Stimulated activated CD8-positive, alpha-beta memory T cell treated with anti-CD3 and anti-CD28 coated beads, Interleukin-7, amount 100 ng/mL, for 48 hours (primary cell): Measurements from ENCODE around the gene AK5.
"Not testable (repeated sequence)": the region's sequence is repeated elsewhere in the genome, so short reads cannot be mapped to it uniquely, and the experiment has no call there.

Source experiments
- DNase-seq, 2 donors: peaks; one replicate each; pipeline ENCODE4 v3.0.0-alpha.2; 2020; ENCODE audit warnings: low read depth in 1 of 2; ENCODE audit errors: extremely low read depth in 1 of 2

The AK5 gene

DNA sequence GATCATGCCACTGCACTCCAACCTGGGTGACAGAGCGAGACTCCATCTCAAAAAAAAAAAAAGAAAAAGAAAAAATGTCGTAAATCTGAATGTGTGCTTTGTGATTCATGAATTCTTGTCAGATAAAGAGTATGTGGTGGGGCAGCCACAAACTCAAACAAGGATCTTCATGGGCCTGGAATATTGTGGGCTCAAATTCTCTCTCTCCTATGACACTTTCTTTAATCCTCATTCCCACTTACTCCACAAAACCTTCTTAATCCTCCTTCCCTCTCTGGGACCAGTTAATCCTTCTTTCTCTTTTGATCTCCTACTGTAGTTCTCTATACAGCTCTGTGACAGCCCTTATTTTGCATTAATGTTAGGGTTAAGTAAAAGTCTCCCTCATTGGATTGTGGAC is 112.3 kb downstream of the AK5 start:
- no peak for DNase-seq

- no peak for DNase-seq
Observed at GRCh38 chr1:77395051-77395450, 113.2 kb downstream of the AK5 start.

DNA sequence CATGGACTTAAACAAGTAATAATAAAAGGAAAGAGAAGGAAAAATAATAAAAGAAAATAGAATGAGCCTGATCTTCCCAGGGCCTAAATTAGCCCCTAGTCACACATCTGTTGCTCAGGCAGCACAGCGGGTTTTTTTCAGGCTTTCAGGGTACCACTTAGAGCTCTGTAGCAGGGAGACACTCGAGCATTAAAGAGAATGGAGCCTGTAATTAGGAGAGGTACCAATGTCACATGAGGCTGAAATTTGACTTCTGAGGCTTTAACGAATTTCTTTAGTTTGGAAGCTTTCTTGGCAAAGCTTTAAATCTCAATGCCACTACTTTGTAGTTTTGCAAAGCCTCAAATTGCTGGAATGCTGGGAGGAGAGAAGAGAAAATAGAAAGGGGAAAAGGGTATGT is 116.3 kb downstream of the AK5 start:
- no peak for DNase-seq

DNA sequence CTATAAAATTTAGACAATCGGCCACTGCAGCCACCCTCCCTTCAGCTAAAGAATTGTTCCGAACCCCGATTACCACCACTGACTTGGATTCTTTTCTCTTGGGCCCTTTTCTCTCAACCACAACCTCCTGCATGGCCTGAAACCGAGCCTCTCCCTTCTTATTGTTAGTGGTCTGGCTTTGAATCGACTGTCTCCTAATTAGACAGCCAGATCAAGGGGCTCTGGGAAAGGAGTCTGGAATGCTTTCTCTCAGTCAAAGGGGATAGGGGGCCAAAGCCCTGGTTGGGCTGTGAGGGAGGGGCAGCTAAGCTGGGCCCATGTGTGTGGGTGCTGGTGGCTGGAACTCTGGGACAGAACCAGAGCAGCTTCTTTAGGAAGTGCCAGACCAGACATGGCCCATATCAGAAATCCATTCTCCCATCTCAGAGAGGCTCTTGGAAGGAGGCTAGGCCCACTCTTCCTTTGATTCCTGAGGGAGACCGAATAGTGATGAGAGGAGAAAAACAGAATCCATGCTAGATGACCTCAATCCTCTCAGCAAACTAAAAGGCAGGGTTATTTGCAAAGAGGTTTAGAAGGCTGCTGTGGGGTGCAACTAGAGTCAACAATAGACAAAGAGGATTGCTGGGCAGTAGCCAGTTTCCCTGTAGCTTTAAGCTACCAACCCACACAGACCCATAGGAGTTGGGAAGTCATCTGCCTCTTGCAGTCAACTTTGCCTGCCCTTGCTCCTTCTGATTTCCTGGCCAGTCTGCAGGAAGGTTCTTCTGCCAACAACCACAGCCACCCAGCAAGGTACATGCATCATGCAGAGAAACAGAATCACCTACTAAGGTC is 117.6 kb downstream of the AK5 start:
- no peak for DNase-seq

GRCh38 chr1:77400781-77401180 is 119.0 kb downstream of the AK5 start:
- no peak for DNase-seq

- DNase-seq = no peak
Observed at GRCh38 chr1:77401384-77401783, 119.6 kb downstream of the AK5 start.

GRCh38 chr1:77405186-77405585 is 123.4 kb downstream of the AK5 start:
- no peak for DNase-seq

- no peak for DNase-seq
Observed at GRCh38 chr1:77406661-77407060, 124.8 kb downstream of the AK5 start.

DNA sequence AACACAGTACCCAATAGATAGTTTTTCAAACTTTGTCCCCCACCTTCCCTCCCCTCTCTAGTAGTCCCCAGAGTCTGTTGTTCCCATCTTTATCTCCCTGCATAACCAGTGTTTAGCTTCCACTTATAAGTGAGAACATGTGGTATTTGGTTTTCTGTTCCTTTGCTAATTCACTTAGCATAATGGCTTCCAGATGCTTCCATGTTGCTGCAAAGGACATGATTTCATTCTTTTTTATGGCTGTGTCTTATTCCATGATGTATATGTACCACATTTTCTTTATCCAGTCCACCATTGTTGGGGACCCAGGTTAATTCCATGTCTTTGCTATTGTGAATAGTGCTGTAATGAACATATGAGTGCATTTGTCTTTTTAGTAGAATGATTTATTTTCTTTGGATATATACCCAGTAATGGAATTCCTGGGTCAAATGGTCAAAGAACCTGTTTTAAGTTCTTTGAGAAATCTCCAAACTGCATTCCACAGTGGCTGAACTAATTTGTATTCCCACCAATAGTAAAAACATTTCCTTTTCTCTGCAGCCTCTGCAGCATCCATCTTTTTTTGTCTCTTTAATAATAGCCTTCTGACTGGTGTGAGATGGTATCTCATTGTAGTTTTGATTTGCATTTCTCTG is 126.0 kb downstream of the AK5 start:
- DNase-seq = no peak

DNA sequence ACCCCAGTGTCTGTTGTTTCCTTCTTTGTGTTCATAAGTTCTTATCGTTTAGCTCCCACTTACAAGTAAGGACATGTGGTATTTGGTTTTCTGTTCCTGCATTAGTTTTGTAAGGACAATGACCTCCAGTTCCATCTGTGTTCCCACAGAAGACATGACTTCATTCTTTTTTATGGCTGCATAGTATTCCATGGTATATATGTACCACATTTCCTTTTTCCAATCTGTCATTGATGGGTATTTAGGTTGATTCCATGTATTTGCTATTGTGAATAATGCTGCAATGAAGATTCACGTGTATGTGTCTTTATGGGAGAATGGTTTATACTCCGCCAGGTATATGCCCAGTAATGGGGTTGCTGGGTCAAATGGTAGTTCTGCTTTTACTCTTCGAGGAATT is 127.1 kb downstream of the AK5 start:
- not testable (repeated sequence) for DNase-seq

DNA sequence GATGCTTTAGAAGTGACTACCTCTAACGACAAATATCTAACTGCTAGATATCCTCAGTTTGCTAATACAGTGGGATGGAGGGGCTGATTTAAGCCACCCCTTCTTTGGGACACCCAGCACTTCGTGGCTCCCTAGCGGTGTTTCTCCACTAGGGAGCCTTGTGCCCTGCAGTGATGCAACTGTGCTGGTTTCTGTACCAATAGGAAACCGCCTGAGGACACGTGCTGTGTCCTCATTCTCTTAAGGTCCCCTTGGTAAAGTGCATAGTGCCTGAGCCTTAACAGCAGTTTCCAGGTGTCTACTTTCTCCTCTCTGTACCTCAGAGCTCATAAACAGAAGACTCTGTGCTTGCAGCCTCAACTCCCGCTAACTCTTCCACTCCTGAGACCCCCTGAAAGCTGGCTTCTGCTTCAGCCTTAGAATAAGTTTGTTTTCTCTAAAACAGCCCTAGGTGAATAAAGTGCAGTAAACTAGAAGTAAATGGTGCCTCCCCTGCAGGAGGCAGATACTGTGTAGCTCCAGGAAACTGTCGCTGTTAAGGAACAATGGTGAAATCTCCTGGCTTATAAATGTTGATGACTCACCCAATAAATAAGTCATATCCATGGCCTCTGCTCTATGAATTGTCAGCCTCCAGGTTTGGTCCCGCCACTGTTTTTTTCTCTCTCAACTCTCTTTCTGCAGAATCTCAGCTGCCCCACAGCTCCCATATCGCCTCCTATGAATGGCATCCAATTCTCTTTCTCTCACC is 130.4 kb downstream of the AK5 start:
- DNase-seq = no peak

- no peak for DNase-seq
Observed at GRCh38 chr1:77412820-77413530, 131.2 kb downstream of the AK5 start.

GRCh38 chr1:77413541-77414335 is 131.9 kb downstream of the AK5 start:
- DNase-seq = no peak

DNA sequence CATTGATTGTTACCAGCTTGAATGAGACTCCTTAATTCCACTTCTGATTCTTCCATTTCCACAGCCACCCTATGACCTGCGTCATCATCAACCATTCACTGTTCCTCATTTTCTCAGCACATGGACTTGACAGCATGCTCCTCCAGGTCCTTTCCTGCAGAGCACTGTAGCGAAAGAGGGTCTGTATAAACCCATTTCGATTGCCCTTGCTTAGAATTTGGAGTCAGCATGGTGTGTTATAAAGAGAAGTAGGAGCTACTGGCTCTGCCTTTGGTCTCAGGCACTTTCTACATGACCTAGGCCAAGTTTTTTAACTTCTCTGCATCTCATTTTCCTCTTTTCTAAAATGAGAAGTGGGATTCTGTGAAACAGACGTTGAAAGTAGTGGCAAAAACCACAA is 133.8 kb downstream of the AK5 start:
- DNase-seq = no peak

GRCh38 chr1:77416692-77417450 is 135.1 kb downstream of the AK5 start:
- DNase-seq = no peak

DNA sequence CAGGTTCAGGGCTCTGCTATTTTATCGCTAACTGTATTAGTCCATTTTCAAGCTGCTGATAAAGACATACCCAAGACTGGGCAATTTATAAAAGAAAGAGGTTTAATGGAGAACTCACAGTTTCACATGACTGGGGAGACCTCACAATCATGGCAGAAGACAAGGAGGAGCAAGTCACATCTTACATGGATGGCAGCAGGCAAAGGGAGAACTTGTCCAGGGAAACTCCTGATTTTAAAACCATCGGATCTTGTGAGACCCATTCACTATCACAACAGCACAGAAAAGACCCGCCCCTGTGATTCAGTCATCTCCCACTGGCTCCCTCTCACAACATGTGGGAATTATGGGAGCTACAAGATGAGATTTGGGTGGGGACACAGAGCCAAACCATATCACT is 136.2 kb downstream of the AK5 start:
- DNase-seq = not testable (repeated sequence)

- DNase-seq = no peak
Observed at GRCh38 chr1:77421504-77422233, 139.8 kb downstream of the AK5 start.

GRCh38 chr1:77424236-77424635 is 142.4 kb downstream of the AK5 start:
- DNase-seq = no peak

GRCh38 chr1:77428068-77428467 is 146.2 kb downstream of the AK5 start:
- no peak for DNase-seq
